CD1c-positive myeloid dendritic cell (primary cell): ENCODE data around the gene HMHB1.
"Not testable (repeated sequence)": the region's sequence is repeated elsewhere in the genome, so short reads cannot be mapped to it uniquely, and the experiment has no call there.

Source experiments
- DNase-seq: peaks from one replicate; pipeline ENCODE4 v3.0.0-alpha.2; 2016; ENCODE audit errors: extremely low spot score

The HMHB1 gene

DNA sequence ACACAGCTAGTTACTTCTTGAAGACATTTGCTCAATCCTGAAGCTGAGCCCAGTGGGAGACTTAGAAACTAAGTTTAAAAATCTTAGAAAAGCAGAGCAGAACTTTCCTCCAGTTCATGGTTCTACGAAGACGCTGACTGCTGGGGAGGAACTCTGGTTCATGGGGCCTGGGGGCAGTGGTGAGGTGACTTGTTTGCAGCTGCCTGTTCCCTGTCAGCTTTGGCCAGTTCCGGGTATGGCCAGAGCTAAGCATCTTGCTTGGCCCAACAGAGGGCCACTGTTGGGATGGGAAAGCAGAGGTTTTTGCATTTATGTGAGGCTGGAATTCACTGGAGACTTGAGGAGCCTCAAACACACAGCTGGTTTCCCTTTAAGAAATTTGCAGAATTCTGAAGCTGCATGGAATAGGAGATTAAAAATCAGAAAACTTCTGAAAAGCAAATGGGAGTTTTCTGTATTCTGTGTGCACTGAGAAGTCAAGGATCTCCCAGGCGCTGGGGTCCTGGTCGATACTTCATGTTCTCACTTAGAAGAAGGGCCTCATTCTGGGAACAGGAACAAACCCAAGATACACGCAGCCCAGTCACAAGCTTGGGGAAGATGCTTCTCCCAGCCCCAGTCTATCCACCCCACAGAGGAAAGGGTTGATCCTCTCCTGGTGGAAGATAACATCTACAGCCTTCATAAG is 10.6 kb upstream of the HMHB1 start:
- no peak for DNase-seq

DNA sequence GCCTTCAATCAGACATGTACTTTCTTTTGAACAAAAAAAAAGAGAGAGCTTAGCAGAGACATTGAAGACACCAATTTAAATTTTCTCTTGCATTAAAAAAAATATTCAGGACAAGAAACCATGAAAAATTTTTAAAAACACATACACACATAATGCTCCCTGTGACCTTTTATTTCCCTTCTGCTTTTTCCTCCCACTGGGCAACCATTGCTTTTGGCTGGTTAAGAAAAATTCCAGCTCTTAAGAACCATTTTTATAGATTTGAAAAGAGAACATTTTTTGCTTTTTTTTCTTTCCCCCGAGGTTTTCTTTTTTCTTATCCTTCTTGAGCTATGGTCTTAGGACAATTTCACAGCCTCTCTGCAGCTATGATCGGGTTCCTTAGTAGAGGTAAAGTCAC is 6.1 kb upstream of the HMHB1 start:
- DNase-seq = no peak

DNA sequence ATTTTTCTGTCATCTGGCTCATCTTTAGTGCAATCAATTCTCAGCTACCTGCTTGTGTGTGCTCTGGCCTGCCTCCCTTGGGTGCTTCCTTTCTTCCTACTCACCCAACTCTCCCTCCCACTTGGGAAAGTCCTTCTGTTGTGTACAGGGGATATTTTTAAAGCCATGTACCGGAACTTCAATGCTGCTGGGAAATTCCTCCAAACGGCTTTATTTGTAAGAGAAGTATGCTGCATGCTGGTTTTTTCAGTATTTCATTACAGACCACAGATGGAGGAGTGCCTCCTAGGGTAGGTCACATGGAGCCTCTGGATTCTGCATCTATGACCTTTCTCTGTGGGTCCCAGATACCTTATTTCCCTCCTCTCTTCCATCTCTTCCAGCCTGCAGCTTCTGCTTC is 5.4 kb upstream of the HMHB1 start:
- no peak for DNase-seq

DNA sequence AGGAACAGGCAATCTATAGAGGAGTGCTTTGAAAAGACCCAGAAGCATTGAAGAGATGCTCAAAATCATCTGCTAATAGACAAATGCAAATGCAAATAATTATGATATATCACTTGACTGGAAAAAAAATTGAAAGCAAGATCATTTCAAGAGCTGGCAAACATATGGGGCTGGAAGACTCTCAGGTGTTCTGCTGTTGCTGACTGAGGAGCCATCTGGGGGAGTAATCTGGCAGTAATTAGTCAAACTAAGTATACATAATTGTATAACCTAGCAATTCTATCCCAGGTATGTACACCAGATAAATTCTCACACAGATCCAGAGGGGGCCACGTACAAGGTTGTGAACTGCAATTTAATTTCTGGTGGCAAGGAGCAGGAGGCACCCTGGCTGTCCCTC is 4.6 kb upstream of the HMHB1 start:
- no peak for DNase-seq

DNA sequence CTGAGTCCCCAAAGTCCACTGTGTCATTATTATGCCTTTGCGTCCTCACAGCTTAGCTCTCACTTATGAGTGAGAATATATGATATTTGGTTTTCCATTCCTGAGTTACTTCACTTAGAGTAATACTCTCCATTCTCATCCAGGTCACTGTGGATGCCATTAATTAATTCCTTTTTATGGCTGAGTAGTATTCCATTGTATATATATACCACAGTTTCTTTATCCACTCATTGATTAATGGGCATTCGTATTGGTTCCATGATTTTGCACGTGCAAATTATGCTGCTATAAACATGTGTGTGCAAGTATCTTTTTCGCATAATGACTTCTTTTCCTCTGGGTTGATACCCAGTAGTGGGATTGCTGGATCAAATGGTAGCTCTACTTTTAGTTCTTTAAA is 4.4 kb downstream of the HMHB1 start:
- DNase-seq = not testable (repeated sequence)

DNA sequence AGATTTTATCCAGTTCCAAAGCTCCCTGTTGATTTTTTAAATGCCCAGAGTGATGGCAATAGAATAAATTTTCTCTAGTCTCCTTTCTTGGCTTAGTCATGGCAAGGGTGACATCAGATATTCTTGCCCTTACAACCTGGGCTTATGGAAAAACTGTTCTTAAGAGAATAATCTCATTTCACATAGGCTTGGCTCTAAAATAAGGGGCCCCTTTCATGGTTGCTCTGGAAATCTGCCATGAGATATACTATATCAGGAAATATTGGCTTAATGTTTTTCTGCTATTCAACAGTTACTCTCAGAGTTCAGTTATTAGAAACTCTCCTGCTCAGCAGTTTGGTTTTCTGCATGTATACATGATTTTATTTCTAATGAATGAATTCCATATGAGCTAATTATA is 7.8 kb downstream of the HMHB1 start:
- DNase-seq = no peak

DNA sequence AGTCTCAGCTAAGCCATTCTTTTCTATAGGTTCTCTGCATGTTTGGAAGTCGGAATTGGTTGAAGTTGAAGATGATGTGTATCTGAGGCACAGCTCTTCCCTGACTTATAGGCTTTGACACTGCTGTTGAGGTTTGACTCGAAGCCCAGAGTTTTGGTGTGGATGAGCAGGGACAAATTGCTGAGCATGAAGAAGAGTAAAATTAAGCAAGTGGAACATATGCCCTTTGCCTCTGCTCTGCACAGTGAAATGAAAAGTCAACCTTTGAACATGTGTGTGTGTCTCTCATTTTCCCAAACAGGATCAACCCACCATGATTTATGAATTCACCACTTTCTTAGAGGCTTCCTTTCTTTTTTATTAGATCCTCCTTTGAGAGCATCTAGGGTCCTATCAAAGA is 8.5 kb downstream of the HMHB1 start:
- DNase-seq = no peak

DNA sequence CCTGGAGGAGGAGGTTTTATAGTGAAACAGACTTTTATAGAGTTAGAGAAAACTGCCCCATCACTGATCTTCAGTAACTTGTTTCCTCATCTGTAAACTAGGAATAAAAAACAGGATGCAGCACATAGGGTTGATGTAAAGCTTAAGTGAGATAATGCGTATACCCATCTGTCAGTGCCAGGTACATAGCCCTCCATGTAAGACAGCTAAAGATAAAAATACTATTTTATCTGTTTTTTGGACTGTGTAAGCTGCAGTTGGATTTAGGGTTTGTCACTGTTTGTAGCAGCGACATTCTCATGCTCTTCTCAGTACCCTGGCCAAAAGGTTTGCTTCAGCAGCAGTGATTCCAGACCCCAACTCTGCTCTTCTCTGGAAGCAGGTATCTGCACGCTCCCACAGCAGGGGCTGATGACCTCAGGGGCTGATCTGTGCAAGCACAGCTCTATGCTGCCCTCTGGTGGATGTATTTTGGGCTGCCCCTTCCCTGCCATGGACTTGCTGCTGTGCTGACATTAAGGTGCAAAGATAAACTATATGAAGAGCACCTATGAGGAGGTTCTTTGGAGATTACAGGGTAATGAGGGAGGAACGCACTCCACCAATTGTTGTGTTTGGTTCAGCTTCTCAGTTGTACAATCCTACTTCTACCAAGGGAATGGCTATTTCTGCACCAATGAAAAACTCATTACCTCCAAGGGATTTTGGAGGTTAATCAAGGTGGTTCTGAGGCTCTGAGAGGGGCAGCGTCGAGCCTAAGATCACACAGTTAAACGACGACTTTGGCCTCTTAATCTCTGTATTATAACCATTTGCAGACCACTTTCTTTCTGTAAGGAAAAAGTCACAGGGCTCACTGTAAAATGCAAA is 13.1 kb downstream of the HMHB1 start:
- DNase-seq = peak; percentile 78

DNA sequence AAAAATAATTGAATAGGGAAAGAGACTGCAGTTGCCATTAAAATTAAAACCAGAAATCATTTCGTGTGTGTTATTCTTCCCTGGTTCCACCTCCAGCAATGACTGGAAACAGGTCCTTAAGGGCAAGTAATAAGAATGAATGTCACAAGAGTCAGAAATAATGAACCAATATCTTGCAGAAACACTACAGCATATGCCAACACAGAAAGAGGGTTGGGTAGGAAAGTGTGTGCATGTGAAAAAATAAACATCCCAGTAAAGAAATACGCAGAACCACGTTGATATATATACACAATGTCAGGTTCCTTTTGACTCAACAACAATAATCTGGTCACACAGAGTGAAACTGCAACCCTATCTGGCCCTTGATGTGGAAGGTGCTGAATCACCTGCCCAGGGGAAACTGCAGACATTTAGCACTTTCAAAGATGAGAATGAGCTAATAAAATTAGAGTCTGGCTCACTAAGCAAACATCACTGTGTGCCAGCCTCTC is 15.0 kb downstream of the HMHB1 start:
- DNase-seq = no peak

DNA sequence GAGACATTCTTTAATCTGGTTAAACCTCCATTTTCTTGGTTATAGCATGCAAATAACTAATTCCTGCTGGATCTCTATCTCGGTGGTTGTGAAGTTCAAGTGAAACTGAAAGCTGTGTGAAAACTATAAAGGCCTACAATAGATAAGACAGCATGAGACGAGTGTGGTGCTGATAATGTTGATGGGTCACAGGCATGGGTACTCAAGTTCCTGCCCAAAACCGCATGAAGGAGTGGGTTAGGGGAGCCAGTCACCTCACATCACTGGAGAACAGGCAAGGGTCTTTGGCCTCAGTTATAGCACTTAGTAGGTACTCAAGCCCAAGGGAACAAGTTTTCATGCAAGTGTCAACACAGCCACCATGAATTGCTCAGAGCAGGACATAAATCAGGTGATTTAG is 16.7 kb downstream of the HMHB1 start:
- DNase-seq = no peak

DNA sequence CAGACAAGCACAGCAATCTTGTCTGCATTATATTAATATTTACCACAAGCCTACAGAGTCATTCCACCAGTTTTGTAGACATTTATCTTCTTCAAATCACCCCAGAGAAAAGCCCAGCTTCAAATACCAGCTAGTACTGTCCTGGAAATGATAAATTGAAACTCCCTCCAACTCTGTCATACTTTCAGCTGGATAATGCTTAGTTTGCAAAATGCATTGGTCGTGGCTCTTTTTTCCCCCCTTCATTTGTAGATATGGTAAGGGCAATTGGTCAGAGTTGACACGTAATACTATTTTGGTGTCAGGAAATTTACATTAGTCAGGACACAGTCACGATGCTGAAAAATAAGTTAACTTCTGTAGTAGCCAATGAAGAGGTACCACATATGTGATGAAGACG is 21.2 kb downstream of the HMHB1 start:
- DNase-seq = no peak

DNA sequence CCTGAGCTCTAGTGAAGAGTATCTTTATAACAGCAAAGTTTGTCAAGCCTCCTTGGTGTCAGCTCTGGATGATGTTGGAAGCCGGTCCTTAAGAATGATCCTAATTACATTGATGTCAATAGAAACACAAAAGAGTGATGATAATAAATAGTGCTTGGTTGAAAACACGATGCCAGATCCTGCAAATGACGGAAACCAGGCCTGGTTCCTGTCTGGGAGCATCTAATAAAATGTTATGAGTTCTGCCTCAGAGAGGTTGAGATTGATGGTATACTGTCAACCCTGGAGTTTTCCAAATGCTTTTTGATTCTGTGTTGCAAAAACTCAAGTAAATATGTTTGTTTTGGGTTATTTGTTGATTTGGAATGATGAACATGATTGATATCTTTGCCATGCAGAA is 23.3 kb downstream of the HMHB1 start:
- DNase-seq = no peak

DNA sequence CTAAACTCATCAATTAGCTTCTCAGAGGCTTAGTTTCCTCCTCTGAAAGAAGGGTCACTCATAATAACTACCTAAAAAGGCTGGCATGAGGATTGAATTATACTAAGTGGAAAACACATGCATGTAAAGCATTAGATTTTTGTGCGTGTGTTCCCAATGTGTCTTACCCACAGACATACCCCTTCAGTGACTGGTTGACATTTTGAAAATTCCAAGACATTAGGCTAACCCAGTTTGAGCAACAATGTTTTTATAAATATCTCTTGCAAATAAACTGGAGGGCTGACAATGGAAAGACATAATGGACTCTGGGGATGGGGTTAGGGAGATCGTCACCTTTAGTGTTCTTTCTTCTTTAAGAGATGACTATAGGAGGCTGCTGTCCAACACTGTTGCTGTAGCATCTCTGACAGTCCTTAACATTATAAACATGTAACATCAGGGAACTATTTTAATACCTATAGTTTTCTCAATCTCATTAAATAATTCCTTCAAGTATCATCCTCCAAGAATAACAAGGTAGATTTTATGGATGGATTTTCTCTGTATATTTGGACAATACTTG is 24.3 kb downstream of the HMHB1 start:
- DNase-seq = no peak

DNA sequence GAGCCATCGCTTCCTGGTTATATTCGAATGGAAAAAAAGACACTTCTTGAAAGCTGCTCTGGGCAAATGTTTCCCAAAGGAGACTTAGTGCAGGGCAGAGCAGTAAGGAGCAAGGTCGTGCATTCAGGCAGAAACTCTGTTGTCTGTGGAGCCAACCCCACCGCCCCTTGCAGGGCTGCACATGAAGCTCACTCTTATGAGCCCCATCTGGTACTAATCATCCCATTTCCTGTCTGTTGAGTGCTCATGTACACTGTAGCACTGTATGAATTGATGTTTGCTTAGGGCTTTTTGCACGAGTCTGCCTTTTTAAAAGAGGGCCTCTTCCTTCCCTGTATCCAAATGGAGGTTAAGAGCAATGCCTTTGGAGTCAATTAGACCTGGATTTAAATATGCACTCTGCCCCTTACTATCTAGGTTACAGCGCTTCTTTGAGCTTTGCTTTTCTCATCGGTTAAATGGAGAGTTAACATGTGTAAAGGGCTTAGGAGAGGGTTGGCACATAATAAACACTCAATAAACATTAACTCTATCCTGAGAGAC is 25.4 kb downstream of the HMHB1 start:
- no peak for DNase-seq

DNA sequence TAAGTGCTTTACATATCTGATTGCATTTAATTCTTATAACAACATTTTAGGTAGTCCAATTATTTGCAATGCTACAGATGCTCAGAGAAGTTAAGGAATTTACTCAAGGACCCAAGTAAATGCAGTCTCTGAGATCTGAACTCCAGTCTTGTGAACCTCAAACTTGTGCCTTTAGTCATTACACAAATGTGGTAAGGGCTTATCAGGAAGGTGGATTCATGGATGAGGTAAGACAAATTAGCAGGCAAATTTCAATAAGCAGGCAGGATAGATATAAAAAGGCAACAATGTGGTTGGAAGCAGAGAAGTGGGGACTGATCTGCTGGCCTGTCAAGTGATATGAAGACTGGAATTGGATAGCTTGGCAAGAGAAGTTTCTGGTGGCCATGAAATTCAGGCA is 29.5 kb downstream of the HMHB1 start:
- no peak for DNase-seq

DNA sequence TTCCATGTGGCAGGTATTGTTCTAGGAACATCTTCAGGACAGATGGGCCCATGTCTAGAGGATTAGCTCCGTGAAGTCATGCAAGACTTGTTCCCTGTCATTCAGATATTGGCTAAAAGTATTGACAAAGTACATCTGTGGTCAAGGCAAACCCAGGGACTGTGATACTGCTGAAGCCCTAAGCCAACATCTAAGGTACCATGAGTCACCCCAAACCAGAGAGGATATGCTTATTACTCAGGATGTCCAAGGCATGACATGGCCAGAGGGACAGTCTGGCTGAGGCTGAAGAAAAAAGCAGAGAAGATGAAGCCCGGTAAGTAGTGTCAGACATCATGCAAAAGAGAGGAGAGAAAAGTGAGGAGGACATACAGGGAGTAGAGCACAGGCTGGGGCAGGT is 31.0 kb downstream of the HMHB1 start:
- DNase-seq = no peak

DNA sequence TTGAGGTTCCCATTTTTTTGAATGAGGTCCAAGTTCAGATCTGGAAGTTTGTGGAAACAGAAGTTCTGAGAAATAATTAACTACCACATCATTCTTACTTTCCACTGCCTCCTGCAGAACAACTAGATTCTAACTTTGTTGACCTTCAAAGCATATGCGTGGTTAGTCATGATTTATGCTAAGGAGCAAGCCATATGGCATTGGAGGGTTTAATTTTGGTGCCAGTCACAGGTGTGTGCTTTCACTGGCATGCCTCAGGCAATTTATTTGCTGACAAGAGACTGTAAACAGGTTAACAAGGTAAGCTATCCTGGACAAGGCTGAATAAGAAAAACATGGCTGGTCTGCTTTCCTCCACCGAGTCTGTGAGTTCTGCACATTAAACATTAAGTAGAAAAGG is 31.5 kb downstream of the HMHB1 start:
- DNase-seq = no peak

DNA sequence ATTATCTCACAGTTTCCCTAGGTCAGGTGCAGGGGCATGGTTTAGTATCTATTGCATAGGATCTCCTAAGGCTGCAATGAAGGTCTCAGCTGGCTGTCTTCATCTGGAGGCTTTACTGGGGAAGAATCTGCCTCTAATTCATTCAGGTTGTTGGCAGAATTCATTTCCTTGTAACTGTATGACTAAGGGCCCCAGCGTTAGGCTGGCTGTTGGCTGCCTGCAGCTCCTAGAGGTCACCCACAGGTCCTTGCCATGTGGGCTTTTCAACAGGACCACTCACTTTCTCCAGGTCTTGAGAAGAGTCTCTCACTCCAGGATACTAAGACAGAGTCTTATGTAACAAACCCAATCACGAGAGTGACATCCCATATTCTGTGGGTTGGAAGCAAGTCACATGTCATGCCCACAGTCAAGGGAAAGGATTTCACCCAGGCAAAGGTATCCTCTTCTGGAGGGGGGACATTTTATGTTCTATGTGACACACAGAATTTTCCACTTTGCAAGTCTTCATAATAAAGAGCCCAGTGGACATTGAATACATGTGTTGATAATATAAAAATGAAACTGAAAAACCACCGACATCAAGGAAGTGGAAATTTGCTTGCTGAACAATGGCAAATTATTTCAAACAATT is 38.2 kb downstream of the HMHB1 start:
- no peak for DNase-seq

DNA sequence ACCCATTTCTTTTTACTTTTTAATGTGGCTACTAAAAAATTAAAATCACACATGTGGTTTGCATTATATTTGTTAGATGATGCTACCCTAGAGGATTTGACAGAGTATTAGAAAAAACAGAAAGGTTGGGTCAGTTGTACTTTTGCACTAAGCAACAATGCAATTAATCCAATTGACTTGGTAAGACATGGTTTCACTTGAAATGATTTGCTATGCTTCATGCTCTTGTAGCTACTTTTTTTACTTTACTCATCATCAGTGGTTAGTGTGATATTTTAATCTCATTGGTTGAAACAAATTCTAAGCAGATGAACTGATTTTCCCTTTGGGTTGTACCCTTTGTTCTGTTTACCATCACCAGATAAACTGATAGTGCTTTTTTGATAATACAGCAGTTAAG is 39.4 kb downstream of the HMHB1 start:
- DNase-seq = no peak

DNA sequence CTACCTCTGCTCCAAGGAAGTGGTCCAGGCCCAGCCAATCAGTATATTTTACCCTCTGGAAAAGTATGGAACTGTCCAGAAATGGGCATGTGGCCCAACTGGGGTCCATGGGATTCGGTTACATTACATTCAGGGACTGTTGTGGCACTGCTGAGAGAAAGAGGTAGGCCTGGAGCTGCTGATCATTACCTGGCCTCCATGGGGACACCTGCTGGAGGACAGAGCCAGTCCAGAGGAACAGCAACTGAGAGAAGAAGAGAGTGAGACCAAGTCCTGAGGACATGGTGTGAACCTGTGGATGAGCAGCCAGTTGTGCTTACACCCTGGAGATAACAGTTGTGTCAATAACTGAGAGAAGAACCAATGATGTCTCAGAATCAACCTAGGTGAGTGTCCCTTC is 48.2 kb downstream of the HMHB1 start:
- no peak for DNase-seq

DNA sequence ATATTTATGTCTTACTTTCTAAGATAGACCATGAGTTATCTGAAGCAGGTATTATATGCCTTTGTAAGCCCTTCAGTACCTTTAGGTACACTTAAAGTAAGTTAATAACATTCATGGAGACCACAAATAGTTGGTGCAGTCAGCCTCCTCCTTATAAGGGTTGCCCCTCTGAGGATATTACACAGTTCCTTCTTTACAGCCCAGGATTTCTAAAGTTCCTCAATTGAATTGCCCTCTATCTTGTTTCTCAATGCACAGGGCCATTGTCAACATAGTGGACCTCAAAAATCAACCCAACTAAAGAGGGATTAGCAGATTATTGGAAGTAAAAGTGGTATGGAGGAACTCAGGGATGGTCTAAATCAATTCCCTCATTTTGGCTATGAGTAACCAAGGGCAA is 50.3 kb downstream of the HMHB1 start:
- peak; percentile 9 for DNase-seq

DNA sequence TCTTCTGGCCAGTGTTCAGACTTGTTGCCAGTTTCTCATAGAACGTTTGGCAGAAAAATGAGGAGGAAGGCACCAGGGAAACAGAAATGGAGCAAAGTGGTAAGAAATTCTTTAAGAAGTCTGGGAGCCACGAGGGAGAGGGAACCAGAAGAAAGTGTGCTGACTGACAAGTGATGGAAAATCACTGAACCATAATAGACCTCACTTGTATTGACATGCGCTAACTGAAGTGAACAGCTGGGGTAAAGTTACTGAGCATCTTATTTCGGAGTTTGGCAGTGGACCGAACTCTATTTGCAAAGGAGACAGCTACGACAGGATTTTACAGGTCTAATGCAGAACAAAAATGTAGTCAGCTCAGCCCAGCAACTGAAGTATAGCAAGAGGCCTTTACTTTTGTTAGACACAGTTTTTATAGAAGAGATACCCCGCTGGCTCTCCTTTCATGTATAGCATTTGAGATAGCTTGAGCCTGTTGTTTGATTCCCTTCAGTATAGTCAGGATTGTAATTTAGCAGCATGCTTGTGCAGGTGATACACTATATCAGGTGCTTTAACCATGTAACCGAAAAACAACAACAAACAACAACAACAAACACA is 53.6 kb downstream of the HMHB1 start:
- DNase-seq = no peak
